Duodenal mucosa (tissue), 2 donors: ENCODE measurements around the gene PDZD11.

Experiments
- H3K27ac ChIP-seq: one replicate; pipeline ENCODE4 v1.7.0; 2013; ENCODE audit warnings: low read depth, low read length
- H3K27me3 ChIP-seq, 2 donors: one replicate each; pipeline ENCODE4 v1.7.0; 2013; ENCODE audit warnings: low read length in 2 of 2, control low read depth in 1 of 2; ENCODE audit not compliant: insufficient read depth in 2 of 2, control insufficient read depth in 1 of 2
- H3K36me3 ChIP-seq, 2 donors: one replicate each; pipeline ENCODE4 v1.7.0; 2013; ENCODE audit warnings: low read length in 2 of 2, control low read depth in 1 of 2; ENCODE audit not compliant: insufficient read depth in 2 of 2, control insufficient read depth in 1 of 2
- H3K4me1 ChIP-seq, 2 donors: one replicate each; pipeline ENCODE4 v1.7.0; 2013; ENCODE audit warnings: low read length in 2 of 2, control low read depth in 1 of 2; ENCODE audit not compliant: insufficient read depth in 2 of 2, control insufficient read depth in 1 of 2
- H3K4me3 ChIP-seq, 2 donors: one replicate each; pipeline ENCODE4 v1.7.0; 2013; ENCODE audit warnings: low read length in 2 of 2, low read depth in 1 of 2
- H3K9ac ChIP-seq, 2 donors: one replicate each; pipeline ENCODE4 v1.7.0; 2013; ENCODE audit warnings: low read length in 2 of 2, low read depth in 1 of 2
- H3K9me3 ChIP-seq, 2 donors: one replicate each; pipeline ENCODE4 v1.7.0; 2013; ENCODE audit warnings: low read length in 2 of 2, control low read depth in 1 of 2; ENCODE audit not compliant: control insufficient read depth in 1 of 2

The PDZD11 gene

GRCh38 chrX:70241501-70241900, 48.2 kb downstream of the PDZD11 start:
- Histone ChIP-seq H3K36me3 (no peaks in the 10 kb centered on the region), H3K4me1 (no peaks in the 10 kb centered on the region), H3K9ac (no peak overlapping the region), H3K9me3 (no peaks in the 10 kb centered on the region), H3K27ac (no peak overlapping the region), H3K27me3 (no peaks in the 10 kb centered on the region), H3K4me3 (no peak overlapping the region)

DNA sequence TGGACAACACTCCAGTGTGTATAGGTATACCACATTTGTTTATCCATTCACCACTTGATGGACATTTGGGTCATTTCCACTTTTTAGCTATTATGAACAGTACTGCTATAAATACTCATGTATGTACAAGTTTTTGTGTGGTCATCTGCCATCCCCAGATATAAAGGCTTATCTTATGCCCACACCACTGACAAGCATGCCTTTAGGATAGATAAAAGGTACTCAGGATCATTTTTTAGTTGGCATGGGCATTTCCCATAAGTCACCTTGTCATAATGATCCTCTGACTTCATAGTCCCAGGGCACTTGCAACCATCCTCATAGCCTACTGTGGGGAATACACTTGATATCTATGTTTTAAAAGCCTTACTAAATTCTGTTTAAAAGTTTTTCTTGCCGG, 49.0 kb downstream of the PDZD11 start:
- no peak overlapping the region for H3K27ac ChIP-seq
- H3K9me3 ChIP-seq: no peaks in the 10 kb centered on the region
- H3K9ac ChIP-seq: no peak overlapping the region
- H3K4me3 ChIP-seq: no peak overlapping the region
- H3K36me3 ChIP-seq: no peaks in the 10 kb centered on the region
- H3K27me3 ChIP-seq: no peaks in the 10 kb centered on the region
- H3K4me1 ChIP-seq: no peaks in the 10 kb centered on the region
